HG03139 (cell line): ENCODE measurements around the gene KRTAP4-7.
"Not testable (repeated sequence)": the region's sequence is repeated elsewhere in the genome, so short reads cannot be mapped to it uniquely, and the experiment has no call there.

Experiments
- ATAC-seq: cut with Tn5 transposase; IDR thresholded peaks from one replicate; pipeline ENCODE4 v1.9.1; 2021; ENCODE audit not compliant: unreplicated experiment

KRTAP4-7 gene

DNA sequence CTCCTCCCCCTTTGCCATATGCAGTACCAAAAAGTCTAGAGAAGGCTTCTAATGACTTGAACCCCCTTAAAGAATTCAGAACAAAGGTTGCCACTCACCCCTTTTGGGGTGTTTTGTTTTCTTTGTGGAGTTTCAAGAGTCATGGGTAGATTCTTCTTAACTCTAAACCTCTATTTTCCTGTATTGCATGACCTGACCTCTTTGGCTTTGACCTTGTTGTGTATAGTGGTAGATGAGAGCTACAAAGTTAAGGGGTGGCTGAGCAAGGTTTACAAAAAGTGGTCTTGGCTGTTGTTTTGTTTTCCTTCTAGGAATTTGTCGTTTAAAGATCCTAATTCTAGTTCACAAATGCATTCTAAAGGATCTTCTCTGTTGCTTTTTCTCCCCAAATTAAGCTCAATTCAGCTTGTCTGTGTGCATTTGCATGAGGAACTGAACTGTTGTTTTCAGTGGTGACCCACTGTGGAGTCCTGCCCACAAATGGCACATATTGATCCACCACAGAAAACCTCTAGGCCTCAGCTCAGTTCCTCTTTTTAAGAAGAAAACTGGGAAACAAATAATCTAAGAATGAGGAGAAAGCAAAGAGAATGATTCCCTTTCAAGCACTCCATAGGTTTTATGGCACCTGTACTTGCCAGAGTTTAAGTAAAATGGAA, 24.9 kb downstream of the KRTAP4-7 start:
- not testable (repeated sequence) for ATAC-seq

GRCh38 chr17:41111151-41111885, 27.4 kb downstream of the KRTAP4-7 start:
- no peak for ATAC-seq

- no peak for ATAC-seq
These were observed 32.3 kb downstream of the KRTAP4-7 start for GRCh38 chr17:41116297-41116696.

GRCh38 chr17:41117846-41118386, 34.0 kb downstream of the KRTAP4-7 start, which contains the start of gene KRTAP4-11:
TSS of gene KRTAP4-11 (minus strand) at chr17:41118373. CDS start at chr17:41118315, 58 bp downstream.
- ATAC-seq, result not testable (repeated sequence)

- ATAC-seq, result no peak
These were observed 34.8 kb downstream of the KRTAP4-7 start for GRCh38 chr17:41118721-41119120.

DNA sequence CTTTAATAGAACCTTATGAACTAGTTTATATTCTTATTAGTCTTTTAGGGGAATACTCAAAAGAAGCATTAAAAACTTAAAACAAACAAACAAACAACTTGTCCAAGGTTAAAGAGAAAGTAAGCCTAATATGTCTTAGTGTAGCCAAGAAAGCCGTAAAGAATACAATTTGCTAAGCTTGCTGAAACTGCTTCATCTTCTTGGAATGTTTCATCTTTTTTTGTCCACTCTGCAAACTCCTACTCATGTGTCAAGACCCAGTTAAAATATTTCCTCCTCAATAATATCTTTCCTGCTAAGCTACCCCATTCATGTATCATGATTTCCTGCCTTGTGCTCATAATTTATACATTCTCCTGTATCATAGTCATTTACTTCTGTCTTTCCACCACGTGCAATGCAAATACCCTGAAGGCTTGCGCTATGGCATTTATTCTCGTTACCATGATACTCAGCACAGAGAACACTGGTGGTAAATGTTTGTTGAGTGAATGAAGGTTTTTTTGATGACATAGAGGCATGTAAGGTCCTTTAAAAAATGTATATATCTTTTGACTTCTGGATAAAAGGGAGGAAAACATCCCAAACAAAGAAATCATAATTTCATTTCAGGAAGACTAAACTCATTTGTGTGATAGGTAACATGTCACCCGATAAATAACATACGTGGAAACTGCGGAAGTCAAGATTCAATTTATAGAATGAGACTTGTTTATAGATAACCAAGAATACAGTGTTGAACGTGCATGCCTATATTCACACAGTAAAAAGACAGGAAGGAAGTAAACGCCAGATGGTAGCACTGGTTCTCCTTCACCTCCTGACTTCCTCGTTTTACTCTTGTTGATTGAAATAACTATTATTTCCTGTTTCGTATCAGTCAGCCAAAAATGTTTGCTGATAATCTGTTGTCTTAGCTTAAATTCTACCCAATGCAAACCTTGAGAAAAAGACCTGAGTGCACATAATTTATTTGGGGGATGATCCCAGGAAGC, 36.0 kb downstream of the KRTAP4-7 start:
- ATAC-seq, result not testable (repeated sequence)

DNA sequence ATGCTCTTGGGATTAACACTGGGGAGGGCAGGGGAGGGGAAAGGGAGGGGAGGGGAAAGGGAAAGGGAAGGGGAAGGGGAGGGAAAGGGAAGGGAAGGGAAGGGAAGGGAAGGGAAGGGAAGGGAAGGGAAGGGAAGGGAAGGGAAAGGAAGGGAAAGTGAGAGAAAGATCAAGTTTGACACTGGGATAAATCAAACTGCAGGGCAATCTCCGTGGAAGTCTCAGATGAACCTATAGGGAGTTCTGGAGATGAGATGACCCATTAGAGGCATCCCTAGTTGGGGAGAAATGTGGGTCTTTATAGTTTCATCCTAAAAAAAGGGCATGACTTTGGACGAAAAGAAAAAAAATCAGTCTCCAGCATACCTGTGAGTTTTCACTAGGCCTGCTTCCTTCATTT, 37.8 kb downstream of the KRTAP4-7 start:
- ATAC-seq, result no peak

DNA sequence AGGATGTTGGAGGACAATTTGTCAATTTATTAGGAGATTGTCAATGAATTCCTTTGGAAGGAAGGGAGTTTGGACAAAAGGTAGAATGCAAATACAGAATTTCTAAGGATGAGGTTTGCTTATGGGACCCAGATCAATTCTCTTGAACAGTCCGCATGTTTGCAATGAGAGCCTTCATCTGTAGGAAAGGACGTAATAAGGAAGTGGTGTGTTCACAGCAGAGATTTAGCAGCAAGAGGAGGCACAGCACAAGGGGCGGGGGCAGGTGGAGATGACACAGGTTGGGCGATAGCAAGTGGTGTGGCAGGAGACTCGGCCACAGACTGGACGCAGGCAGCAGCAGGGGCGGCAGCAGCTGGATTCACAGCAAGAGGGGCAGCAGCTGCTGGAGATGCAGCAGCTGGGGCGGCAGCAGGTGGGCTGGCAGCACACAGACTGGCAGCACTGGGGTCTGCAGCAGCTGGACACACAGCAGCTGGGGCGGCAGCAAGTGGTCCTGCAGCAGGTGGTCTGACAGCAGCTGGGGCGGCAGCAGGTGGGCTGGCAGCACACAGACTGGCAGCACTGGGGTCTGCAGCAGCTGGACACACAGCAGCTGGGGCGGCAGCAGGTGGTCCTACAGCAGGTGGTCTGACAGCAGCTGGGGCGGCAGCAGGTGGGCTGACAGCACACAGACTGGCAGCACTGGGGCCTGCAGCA, 39.5 kb downstream of the KRTAP4-7 start:
- ATAC-seq, result not testable (repeated sequence)

GRCh38 chr17:41123991-41124371, 40.0 kb downstream of the KRTAP4-7 start, which contains the start of gene KRTAP4-12:
TSS of gene KRTAP4-12 (minus strand) at chr17:41124182. CDS start at chr17:41124122, 60 bp downstream.
- ATAC-seq, result not testable (repeated sequence)

GRCh38 chr17:41125064-41125463, 41.1 kb downstream of the KRTAP4-7 start:
- no peak for ATAC-seq

DNA sequence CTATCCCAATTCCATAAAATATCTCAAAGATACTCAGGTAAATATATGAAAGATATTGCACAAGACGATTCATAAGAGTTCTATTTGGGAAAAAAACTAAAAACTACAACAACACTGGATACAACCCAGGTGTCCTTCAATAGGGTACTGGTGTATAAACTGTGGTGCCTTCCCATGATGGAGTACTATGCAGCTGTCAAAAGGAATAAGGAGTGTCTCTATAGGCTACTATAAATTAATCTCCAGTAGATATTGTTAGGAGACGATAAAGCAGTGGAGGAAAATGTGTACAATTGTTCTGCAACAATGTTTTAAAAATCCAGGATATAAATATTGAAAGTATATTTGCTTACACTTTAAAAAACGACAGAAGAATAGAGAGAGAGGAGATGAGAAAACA, 42.5 kb downstream of the KRTAP4-7 start:
- ATAC-seq, result no peak

- ATAC-seq, result no peak
These were observed 43.4 kb downstream of the KRTAP4-7 start for GRCh38 chr17:41127371-41127770.

DNA sequence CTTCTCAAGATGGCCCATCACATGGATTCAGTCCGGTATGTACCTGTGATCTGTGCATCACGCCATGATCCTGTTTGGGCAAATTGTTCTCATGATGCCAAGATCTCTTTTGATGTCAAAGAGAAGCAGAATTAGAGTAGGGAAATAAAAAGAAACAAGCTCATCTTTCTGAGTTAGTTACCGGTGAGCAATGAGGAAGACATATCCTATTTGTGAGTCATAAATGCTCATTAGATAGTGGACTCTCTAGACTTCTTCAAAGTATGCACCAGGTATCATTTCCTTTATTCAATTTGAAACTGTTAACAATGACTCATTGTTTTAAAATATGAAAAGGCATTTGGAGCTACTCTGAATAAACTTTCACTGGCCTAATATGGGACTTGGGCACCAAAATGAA, 48.0 kb downstream of the KRTAP4-7 start:
- no peak for ATAC-seq

GRCh38 chr17:41133880-41134735, 50.2 kb downstream of the KRTAP4-7 start:
- no peak for ATAC-seq
